GM21786 (cell line): ENCODE measurements around the gene MBL2.

Source experiments
- ATAC-seq: cut with Tn5 transposase; IDR thresholded peaks from one replicate; pipeline ENCODE4 v1.9.1; 2021; ENCODE audit not compliant: unreplicated experiment

Gene MBL2

DNA sequence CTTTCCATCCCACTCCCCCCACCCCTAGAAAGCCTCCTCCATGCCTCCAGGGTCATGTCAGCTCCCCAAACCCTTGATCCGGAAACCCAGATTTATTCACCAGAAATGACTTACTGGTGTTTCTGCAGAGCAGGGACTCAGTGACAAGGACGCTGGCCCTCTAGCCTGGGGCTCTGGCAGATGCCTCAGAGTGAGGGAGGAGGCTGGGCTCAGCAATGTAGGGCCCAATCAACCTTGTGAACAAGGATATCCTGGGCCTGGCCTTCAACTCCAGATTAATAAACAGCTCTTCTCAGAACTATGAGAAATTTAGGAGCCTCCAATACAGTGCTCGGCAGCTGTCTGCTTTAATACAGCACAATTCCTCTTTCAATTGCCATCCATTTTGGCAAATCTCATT lies at the start of gene MBL2:
MBL2 (minus strand) TSS at position 162 of the 400 bp plus-strand sequence. CDS start 1,149 bp downstream, outside the sequence.
- no peak for ATAC-seq

GRCh38 chr10:52820309-52820708 lies 47.7 kb upstream of the MBL2 start:
- ATAC-seq, result no peak

DNA sequence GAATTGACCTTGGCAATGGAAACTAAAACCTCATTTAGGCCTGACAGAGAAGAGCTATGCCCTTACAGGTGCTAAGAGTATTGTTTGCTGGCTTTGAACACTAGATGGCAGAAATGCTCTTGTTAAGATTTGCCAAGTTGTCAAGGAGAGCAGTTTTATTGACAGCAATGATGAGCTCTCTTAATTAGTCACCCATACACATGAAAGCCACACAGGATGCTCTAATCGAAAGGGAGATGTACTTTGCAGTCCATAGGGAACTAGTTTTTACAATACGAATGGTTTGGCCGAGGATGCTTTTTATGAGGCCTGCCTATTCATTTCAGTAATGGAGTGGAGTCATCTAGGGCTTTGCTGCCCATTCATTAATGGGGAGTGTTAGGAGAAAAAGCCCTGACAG lies 45.4 kb upstream of the MBL2 start:
- ATAC-seq, result peak; percentile 91

GRCh38 chr10:52814506-52814905 lies 41.9 kb upstream of the MBL2 start:
- peak; percentile 30 for ATAC-seq

- ATAC-seq, result no peak
Measured at GRCh38 chr10:52811776-52812175, 39.2 kb upstream of the MBL2 start.

- no peak for ATAC-seq
Measured at GRCh38 chr10:52810761-52811160, 38.2 kb upstream of the MBL2 start.

GRCh38 chr10:52807803-52808202 lies 35.2 kb upstream of the MBL2 start:
- ATAC-seq, result no peak

- ATAC-seq, result no peak
Measured at GRCh38 chr10:52805414-52806285, 33.1 kb upstream of the MBL2 start.

GRCh38 chr10:52801947-52802346 lies 29.4 kb upstream of the MBL2 start:
- no peak for ATAC-seq

DNA sequence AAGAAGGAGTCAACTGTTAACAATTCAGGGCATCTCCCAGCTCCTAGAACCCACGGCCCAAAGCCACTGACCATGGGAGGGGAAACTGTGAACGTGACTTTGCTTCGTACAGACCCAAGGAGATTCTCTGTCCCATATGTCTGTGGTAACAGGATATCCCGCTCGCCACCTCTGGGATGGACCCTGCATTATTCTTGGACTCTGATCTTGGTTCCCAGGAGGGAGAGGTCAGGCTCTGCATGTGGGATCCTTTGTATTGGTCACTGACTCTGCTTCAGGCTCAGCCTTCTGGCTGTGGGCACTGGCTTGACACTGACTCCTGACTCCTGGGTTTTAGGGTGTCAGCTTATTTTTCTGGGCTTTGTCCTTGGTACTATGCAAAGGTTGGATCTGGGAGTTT lies 13.5 kb upstream of the MBL2 start:
- no peak for ATAC-seq

DNA sequence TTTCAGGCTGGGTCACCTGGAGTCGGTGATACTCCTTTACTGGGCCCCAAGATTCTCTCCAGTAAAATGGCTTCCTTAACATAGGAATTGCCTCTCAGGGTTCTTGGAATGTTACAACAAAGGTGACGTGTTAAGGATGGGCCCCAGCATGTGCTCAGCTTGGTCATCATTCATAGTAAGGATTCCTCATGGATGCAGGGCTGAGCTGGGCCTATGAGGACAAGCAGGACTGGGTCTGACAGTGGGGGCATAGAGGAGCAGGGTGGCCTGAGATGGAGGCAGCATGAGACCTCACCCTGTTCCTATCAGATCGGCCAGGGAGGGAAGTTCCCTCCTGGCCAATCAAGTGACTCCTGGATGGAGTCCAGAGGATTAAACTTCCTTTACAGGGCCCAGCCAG lies 12.8 kb upstream of the MBL2 start:
- no peak for ATAC-seq

GRCh38 chr10:52783726-52784125 lies 11.1 kb upstream of the MBL2 start:
- no peak for ATAC-seq

DNA sequence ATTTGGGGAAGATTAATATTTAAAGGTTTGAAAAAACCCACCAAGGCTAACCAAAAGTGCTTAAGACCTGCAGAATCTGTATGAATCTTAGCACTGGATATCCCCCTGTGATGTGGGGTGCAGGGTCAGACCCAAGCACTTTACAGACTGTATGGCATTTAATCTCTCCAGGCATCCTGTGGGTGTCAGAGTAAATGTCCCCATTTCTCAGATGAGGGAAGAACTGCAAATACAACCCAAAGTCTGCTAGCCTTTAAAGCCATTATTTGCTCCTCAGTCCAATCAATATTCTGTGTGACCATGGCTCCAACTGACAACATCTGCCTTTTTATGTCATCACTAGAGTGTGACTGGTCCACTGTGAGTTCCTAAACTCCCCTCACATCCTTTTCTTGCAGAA lies 10.0 kb upstream of the MBL2 start:
- no peak for ATAC-seq

DNA sequence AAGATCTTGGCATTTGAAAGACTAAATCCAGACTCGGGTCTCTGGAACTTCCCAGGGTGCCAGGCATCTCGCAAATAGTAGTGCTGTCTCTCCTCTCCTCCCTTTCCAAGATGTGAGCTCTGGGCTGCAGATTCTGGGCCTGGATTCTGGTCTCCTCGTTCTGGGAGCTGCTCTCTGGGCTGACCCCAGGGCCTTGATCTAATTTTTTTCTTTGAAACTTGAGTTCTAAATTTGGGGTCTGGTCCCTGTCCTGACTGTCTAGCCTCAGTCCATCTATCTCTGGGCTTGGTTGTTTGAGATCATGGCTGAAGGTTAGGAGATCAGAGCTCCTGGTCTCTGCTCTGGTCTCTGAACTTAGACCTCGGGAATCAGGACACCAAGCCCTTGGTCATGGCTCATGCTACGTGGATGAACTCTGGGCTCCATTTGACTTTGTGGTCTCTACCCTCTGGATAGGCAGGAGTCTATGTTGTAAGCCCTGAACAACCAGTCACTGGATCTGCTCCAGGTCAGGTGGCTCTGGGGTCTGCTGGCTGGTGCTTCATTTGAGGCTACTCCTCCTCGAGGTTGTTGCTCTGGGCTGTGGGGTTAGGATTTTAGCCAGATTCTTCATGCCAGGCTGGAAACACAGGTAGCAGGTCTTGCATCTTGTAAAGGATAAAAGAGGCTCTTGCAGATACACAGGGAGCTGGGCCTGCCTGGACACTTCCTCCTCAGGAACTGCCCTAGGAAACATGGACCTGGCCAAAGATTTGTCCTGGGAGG lies 8.0 kb upstream of the MBL2 start:
- ATAC-seq, result peak; percentile 17

- ATAC-seq, result peak; percentile 92
Measured at GRCh38 chr10:52779541-52780390, 7.2 kb upstream of the MBL2 start.

GRCh38 chr10:52778511-52779392 lies 6.2 kb upstream of the MBL2 start:
- ATAC-seq, result no peak

DNA sequence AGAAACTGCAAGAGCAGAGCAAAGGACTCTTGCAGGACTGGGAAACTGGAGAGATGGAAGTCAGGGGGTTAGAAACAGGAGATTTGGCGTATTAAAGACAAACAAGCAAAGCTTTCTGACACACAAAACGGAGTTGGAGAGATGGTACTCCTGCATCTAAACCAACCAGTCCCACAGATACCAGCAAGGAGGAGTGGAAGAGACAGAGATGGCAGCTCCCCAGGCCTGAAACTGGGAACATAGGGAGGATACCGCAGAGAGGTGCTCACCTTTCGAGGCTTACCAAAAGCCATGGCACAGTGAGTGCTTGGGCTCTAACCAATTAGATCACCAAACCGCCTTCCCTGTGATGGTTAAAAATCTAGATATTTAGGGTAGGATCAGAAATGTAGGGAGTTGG lies 4.8 kb upstream of the MBL2 start:
- ATAC-seq, result no peak

DNA sequence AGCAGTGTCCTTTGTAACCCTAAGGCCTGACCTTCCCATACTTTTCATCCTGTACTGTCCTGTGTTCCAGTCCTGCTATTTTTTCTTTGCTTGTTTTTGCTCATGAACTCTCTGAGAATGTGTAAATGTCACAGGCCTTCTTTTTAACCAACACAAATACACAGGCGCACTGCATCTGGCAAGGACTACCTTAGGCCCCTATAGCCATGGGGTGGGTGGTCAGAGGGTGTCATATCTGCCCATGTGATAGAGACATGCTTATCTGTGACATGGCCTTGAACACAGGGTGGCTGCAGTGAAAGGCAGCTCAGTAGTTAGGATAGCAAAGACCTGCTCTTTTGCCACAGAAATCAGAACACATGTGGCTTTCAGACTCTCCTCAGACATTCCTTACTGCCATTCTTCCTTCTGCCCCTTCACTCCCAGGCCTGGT lies 3.9 kb upstream of the MBL2 start:
- no peak for ATAC-seq

- no peak for ATAC-seq
Measured at GRCh38 chr10:52775132-52775647, 2.6 kb upstream of the MBL2 start.

GRCh38 chr10:52774600-52775106 lies 2.1 kb upstream of the MBL2 start:
- no peak for ATAC-seq
